ENCODE results near the gene LKAAEAR1.
"Not testable (repeated sequence)": the region's sequence is repeated elsewhere in the genome, so short reads cannot be mapped to it uniquely, and the experiment has no call there.

The LKAAEAR1 gene, protein sequence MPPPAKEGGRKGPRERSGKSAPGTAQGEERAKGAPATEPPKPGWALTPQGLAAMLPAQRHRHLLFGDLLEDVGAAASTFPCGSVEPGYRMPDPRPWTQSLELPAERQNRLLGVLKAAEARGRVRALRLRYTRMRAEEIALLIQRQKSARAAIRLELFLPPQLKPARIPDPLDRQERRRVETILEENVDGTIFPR

GRCh38 chr20:64083804-64084684, at the start of gene LKAAEAR1:
Gene LKAAEAR1 (minus strand): TSS chr20:64084398. CDS start chr20:64084219, 179 bp downstream.
- DNase-seq: no peak

DNA sequence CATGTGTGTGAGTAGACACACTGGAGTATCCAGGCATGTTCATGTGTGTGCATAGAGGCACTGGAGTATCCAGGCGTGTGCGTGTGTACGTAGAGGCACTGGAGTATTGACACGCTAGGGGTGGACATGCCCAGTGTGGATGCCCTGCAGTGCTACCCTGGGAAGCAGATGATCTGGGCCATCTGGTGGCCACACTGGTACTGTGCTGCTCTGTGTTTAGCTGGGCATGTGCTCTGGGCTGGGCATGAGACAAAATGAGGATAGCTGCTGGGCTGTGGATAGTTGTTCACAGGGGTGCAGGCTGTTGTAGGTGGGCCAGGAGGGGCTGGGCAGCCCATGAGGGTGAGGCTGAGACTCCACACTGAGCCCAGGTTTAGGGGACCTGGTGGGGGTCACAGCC, 47.2 kb upstream of the LKAAEAR1 start:
- DNase-seq: peak; percentile 5

- DNase-seq: no peak
Observed at GRCh38 chr20:64130876-64131275, 46.7 kb upstream of the LKAAEAR1 start.

- DNase-seq: no peak
Observed at GRCh38 chr20:64130271-64130670, 46.1 kb upstream of the LKAAEAR1 start.

GRCh38 chr20:64129146-64129782, 45.1 kb upstream of the LKAAEAR1 start:
- no peak for DNase-seq

DNA sequence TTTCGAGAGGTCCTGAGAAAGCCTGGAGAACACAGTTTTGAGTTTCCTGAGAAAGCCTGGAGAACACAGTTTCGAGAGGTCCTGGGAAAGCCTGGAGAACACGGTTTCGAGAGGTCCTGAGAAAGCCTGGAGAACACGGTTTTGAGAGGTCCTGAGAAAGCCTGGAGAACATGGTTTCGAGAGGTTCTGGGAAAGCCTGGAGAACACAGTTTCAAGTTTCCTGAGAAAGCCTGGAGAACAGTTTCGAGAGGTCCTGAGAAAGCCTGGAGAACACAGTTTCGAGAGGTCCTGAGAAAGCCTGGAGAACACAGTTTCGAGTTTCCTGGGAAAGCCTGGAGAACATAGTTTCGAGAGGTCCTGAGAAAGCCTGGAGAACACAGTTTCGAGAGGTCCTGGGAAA, 39.3 kb upstream of the LKAAEAR1 start:
- DNase-seq: not testable (repeated sequence)

DNA sequence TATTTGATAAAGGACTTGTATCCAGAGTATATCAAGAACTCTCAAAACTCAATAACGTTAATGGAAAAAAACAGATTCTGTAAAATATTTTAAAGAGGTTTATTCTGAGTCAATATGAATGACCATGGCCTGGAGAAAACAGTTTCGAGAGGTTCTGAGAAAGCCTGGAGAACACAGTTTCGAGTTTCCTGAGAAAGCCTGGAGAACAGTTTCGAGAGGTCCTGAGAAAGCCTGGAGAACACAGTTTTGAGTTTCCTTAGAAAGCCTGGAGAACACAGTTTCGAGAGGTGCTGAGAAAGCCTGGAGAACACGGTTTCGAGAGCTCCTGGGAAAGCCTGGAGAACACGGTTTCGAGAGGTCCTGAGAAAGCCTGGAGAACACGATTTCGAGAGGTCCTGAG, 38.7 kb upstream of the LKAAEAR1 start:
- not testable (repeated sequence) for DNase-seq

- DNase-seq: no peak
Observed at GRCh38 chr20:64121586-64121985, 37.4 kb upstream of the LKAAEAR1 start.

DNA sequence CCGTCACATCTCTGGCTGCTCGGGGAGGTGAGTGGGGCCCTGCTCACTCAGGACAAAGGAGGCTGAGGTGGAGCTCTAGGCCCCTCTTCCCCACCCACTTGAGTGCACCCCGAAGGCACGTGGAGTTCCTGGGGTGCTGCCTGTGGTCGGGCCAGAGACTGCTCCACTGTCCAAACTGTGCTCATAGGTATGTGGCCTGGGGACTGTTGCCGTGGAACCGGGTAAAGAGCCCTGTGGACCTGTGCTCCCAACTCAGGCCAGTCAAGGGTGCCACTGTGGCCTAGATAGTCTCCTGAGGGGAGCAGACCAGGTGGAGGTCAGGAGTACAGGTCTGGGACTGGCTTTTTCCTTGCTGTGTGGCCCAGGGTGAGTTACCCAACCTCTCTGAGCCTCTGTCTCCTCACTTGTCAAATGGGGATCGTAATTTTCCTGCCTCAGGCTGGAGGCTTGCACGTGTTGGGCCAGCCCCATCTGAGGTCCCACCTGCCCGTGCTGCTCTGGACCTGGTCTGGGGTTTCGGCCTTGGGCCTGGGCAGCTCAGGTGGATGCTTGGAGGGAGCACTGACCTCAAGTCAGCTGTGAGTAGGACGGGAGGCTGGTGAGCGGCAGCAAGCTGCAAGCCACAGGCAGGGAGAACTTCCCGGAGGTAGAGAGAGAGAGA, 35.6 kb upstream of the LKAAEAR1 start:
- no peak for DNase-seq

- DNase-seq: no peak
Observed at GRCh38 chr20:64119301-64119680, 35.1 kb upstream of the LKAAEAR1 start.

GRCh38 chr20:64117432-64117777, 33.2 kb upstream of the LKAAEAR1 start:
- not testable (repeated sequence) for DNase-seq

GRCh38 chr20:64116541-64117431, 32.6 kb upstream of the LKAAEAR1 start:
- DNase-seq: no peak

GRCh38 chr20:64116016-64116415, 31.8 kb upstream of the LKAAEAR1 start:
- DNase-seq: no peak

GRCh38 chr20:64115171-64115911, 31.1 kb upstream of the LKAAEAR1 start:
- no peak for DNase-seq

- no peak for DNase-seq
Observed at GRCh38 chr20:64114356-64114971, 30.3 kb upstream of the LKAAEAR1 start.

GRCh38 chr20:64113796-64114355, 29.7 kb upstream of the LKAAEAR1 start:
- DNase-seq: no peak

DNA sequence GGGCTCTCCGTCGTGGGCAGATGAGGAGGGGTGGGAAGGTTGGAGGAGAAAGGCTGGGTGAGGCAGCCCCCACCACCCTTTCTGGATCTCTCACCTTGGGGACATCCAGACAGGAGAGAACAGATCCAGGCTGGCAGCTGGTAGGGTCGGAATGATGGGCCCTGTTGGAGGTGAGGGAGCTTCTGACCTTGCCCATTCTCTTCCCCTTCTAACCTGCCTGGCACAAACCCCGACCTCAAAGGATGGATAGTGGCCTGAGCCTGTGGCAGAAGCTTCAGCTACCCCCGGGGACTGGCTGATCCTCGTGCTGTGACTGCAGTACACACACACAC, 29.2 kb upstream of the LKAAEAR1 start:
- DNase-seq: no peak

DNA sequence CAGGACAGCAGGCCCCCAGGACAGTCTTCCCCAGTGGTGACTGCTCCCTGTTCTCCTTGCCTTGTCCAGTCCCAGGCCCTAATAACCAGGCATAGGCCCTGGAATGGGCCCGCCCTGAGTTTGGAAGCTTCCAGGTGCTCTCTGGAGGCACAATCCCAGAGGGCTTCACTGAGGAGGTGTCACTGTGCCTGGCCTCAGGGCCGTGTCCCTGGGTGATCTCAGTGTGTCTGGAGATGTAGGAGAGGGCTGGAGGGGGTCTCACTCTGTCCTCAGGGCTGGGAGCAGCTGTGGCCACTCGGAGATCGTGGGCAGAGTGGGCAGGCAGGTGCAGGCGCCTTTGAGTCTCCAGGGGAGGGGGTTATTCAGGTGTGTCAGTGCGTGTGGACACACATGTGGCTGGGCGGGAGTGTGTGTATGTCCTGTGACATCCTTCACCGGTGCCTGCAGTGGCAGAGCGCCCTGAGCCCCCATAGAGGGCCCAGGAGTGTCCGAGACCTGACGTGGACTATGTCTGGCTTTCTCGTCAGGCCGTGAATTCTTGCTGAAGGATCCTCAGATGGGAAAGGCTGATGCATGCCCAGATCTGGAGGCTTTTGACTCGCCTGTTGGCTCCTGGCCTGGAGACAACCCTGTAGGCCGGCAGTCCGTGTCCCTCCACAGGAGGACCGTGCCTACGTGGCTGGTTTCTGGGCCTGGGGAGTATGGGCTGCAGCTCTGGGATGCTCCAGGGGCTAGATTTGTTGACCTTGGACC, 28.7 kb upstream of the LKAAEAR1 start:
- no peak for DNase-seq

GRCh38 chr20:64111841-64112641, 27.8 kb upstream of the LKAAEAR1 start:
- DNase-seq: no peak
